Measurements from ENCODE around the gene PTTG1IP. TPM values are rescaled to one million over a fixed set of nuclear protein-coding genes. Genes with fewer than 3 reads are reported as not detected.

PTTG1IP gene
- total RNA-seq, 2 experiments from 2014 or later: 42.3 to 45.3 TPM

- ChIA-PET CTCF (no interaction called here), POLR2A (no interaction called here)
Observed at GRCh38 chr21:44857127-44857892, 16.2 kb downstream of the PTTG1IP start.

GRCh38 chr21:44856131-44856530 lies 17.4 kb downstream of the PTTG1IP start:
- ChIA-PET POLR2A (no interaction called here), CTCF (no interaction called here)

GRCh38 chr21:44855572-44855971 lies 17.9 kb downstream of the PTTG1IP start:
- ChIA-PET CTCF (no interaction called here), POLR2A (no interaction called here)

GRCh38 chr21:44854664-44855446 lies 18.6 kb downstream of the PTTG1IP start:
- CTCF ChIA-PET: no interaction called here
- POLR2A ChIA-PET: no interaction called here

- ChIA-PET CTCF (no interaction called here), POLR2A (no interaction called here)
Observed at GRCh38 chr21:44854391-44854663, 19.2 kb downstream of the PTTG1IP start.

- CTCF ChIA-PET: no interaction called here
- POLR2A ChIA-PET: no interaction called here
Observed at GRCh38 chr21:44853601-44854390, 19.7 kb downstream of the PTTG1IP start.

GRCh38 chr21:44850905-44851657 lies 22.4 kb downstream of the PTTG1IP start:
- ChIA-PET POLR2A (interaction anchor here (0.5 kb wide), 1 partner anchor 1170 kb away, joined by 6 read pairs; no protein-coding TSS in a partner anchor), CTCF (no interaction called here)

GRCh38 chr21:44850208-44850800 lies 23.2 kb downstream of the PTTG1IP start:
- ChIA-PET CTCF (no interaction called here), POLR2A (interaction anchor here (0.5 kb wide), 1 partner anchor 1169 kb away, joined by 6 read pairs; no protein-coding TSS in a partner anchor)

GRCh38 chr21:44849616-44850130 lies 23.8 kb downstream of the PTTG1IP start:
- CTCF ChIA-PET: no interaction called here
- POLR2A ChIA-PET: no interaction called here

- POLR2A ChIA-PET: no interaction called here
- CTCF ChIA-PET: no interaction called here
Observed at GRCh38 chr21:44848821-44849521, 24.5 kb downstream of the PTTG1IP start.

GRCh38 chr21:44847261-44848056 lies 26.0 kb downstream of the PTTG1IP start:
- ChIA-PET POLR2A (interaction anchor here (0.6 kb wide), 1 partner anchor 801 kb away, joined by 4 read pairs; no protein-coding TSS in a partner anchor), CTCF (interaction anchor here (0.7 to 1.1 kb wide), 2 partner anchors 25 to 180 kb away, joined by 3 to 4 read pairs; no protein-coding TSS in a partner anchor)

GRCh38 chr21:44846485-44847260 lies 26.8 kb downstream of the PTTG1IP start:
- ChIA-PET CTCF (interaction anchor here (1.1 kb wide), 1 partner anchor 179 kb away, joined by 4 read pairs; no protein-coding TSS in a partner anchor), POLR2A (no interaction called here)

GRCh38 chr21:44846224-44846484 lies 27.3 kb downstream of the PTTG1IP start:
- POLR2A ChIA-PET: no interaction called here

GRCh38 chr21:44845418-44846223 lies 27.9 kb downstream of the PTTG1IP start:
- ChIA-PET CTCF (interaction anchor here (1.1 kb wide), 1 partner anchor 178 kb away, joined by 4 read pairs; no protein-coding TSS in a partner anchor), POLR2A (no interaction called here)

More at GRCh38 chr21:44846224-44846484, 27.3 kb downstream of the PTTG1IP start:
- CTCF ChIA-PET: interaction anchor here (1.1 kb wide), 1 partner anchor 179 kb away, joined by 4 read pairs; no protein-coding TSS in a partner anchor

GRCh38 chr21:44844256-44844655 lies 29.2 kb downstream of the PTTG1IP start:
- ChIA-PET CTCF (interaction anchor here (1.0 kb wide), 1 partner anchor 334 kb away, joined by 3 read pairs; no protein-coding TSS in a partner anchor), POLR2A (no interaction called here)

GRCh38 chr21:44842721-44843445 lies 30.6 kb downstream of the PTTG1IP start:
- CTCF ChIA-PET: no interaction called here
- POLR2A ChIA-PET: no interaction called here
